ENCODE measurements around the gene MAP3K3.
A peak's percentile ranks its signal among the peaks of the same experiment; 100 is the strongest.

Gene MAP3K3

GRCh38 chr17:63647065-63647725 is 25.0 kb downstream of the MAP3K3 start:
- H3K4me3 ChIP-seq (ENCODE audit: low read length), result no peak overlapping the region
- DNase-seq (ENCODE audit: low read depth), result peak; percentile 73
- TF ChIP-seq CTCF (conservative IDR thresholded peaks at IDR 0.05; ENCODE audit: low read length), result no peak

- TF ChIP-seq CTCF (conservative IDR thresholded peaks at IDR 0.05; ENCODE audit: low read length), result no peak
- H3K4me3 ChIP-seq (ENCODE audit: low read length), result no peak overlapping the region
- peak; percentile 49 for DNase-seq (ENCODE audit: low read depth)
Observed at GRCh38 chr17:63647936-63648335, 25.7 kb downstream of the MAP3K3 start.

- no peak for TF ChIP-seq CTCF (conservative IDR thresholded peaks at IDR 0.05; ENCODE audit: low read length)
- no peak for DNase-seq (ENCODE audit: low read depth)
Observed at GRCh38 chr17:63649813-63650212, 27.6 kb downstream of the MAP3K3 start.

GRCh38 chr17:63652106-63652505 is 29.9 kb downstream of the MAP3K3 start:
- no peak for DNase-seq (ENCODE audit: low read depth)
- TF ChIP-seq CTCF (conservative IDR thresholded peaks at IDR 0.05; ENCODE audit: low read length), result no peak

More at GRCh38 chr17:63649813-63650212, 27.6 kb downstream of the MAP3K3 start:
- no peak overlapping the region for H3K4me3 ChIP-seq (ENCODE audit: low read length)

GRCh38 chr17:63653050-63653449 is 30.8 kb downstream of the MAP3K3 start:
- DNase-seq (ENCODE audit: low read depth), result no peak
- no peak for TF ChIP-seq CTCF (conservative IDR thresholded peaks at IDR 0.05; ENCODE audit: low read length)
- no peak overlapping the region for H3K4me3 ChIP-seq (ENCODE audit: low read length)

More at GRCh38 chr17:63652106-63652505, 29.9 kb downstream of the MAP3K3 start:
- H3K4me3 ChIP-seq (ENCODE audit: low read length), result no peak overlapping the region

- TF ChIP-seq CTCF (conservative IDR thresholded peaks at IDR 0.05; ENCODE audit: low read length), result no peak
- no peak overlapping the region for H3K4me3 ChIP-seq (ENCODE audit: low read length)
- no peak for DNase-seq (ENCODE audit: low read depth)
Observed at GRCh38 chr17:63657786-63658185, 35.6 kb downstream of the MAP3K3 start.

GRCh38 chr17:63658366-63658765 is 36.1 kb downstream of the MAP3K3 start:
- TF ChIP-seq CTCF (conservative IDR thresholded peaks at IDR 0.05; ENCODE audit: low read length), result no peak
- no peak overlapping the region for H3K4me3 ChIP-seq (ENCODE audit: low read length)
- no peak for DNase-seq (ENCODE audit: low read depth)
